Activated T-cell treated with anti-CD3 and anti-CD28 coated beads, Interleukin-2, amount 50 U/mL, for 4 hours (primary cell): ENCODE results near the gene HLA-E. TPM values are rescaled to one million over a fixed set of nuclear protein-coding genes. Genes with fewer than 3 reads are reported as not detected.
"Not testable (repeated sequence)": the region's sequence is repeated elsewhere in the genome, so short reads cannot be mapped to it uniquely, and the experiment has no call there.

Experiments
- ATAC-seq, 2 donors: fragments of 200-7000 bp; cut with Tn5 transposase; one replicate each; pipeline ENCODE4 v1.10.0; 2021
- DNase-seq: peaks from one replicate; pipeline ENCODE4 v3.0.0-alpha.2; 2020
- H3K27me3 Mint-ChIP-seq: one replicate; pipeline ENCODE4 v1.8.0; 2021; ENCODE audit warnings: low read depth, mixed read lengths
- H3K36me3 Mint-ChIP-seq: one replicate; pipeline ENCODE4 v1.8.0; 2022; ENCODE audit warnings: mixed read lengths; ENCODE audit not compliant: insufficient read depth
- H3K4me1 Mint-ChIP-seq: one replicate; pipeline ENCODE4 v1.8.0; 2021; ENCODE audit warnings: low read depth, mixed read lengths
- H3K4me3 Mint-ChIP-seq: one replicate; pipeline ENCODE4 v1.8.0; 2021; ENCODE audit warnings: mild to moderate bottlenecking, moderate library complexity, mixed read lengths
- H3K9me3 Mint-ChIP-seq: one replicate; pipeline ENCODE4 v1.8.0; 2021; ENCODE audit warnings: mixed read lengths
- total RNA-seq, 3 donors: library from RNA; stranded (reverse); gene quantifications; one replicate each; pipeline ENCODE4 v1.2.1, GENCODE V29; 2021

The HLA-E gene
- total RNA-seq, 3 donors from 2014 or later = 695 to 1,026 (median 934) TPM

- H3K27me3 Mint-ChIP-seq, H3K36me3 Mint-ChIP-seq, H3K9me3 Mint-ChIP-seq: not testable (repeated sequence)
- DNase-seq = peak; percentile 37
- peak; percentile 49 to 70 for ATAC-seq
- Mint-ChIP-seq H3K4me3 (peak overlapping the region; percentile 66), H3K4me1 (peaks cover 76% of the 10 kb centered on the region)
Observed at GRCh38 chr6:30529349-30529875, 40.1 kb downstream of the HLA-E start.

DNA sequence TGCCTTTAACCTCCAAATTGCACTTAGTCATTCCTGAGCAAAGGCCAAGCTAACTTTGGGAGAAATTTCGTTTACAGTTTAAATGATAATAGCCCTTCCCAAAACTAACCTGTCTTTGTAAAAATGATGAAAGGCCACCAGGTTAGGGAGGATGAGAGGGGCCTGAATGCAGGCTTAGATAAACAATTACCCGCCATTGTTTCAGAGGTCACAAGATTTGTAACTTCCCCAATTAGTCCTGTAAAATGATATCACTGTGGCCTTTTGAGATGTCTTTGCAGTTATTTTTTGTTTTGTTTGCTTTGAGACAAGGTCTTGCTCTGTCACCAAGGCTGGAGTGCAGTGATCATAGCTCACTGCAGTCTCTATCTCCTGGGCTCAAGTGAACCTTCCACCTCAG, 40.7 kb downstream of the HLA-E start:
- DNase-seq (no peak), ATAC-seq (no peak)
- peaks cover 70% of the 10 kb centered on the region for H3K4me1 Mint-ChIP-seq
- H3K27me3 Mint-ChIP-seq = no peaks in the 10 kb centered on the region
- H3K36me3 Mint-ChIP-seq = peaks cover under 1% of the 10 kb centered on the region
- H3K9me3 Mint-ChIP-seq = no peaks in the 10 kb centered on the region
- H3K4me3 Mint-ChIP-seq = peak overlapping the region; percentile 66

DNA sequence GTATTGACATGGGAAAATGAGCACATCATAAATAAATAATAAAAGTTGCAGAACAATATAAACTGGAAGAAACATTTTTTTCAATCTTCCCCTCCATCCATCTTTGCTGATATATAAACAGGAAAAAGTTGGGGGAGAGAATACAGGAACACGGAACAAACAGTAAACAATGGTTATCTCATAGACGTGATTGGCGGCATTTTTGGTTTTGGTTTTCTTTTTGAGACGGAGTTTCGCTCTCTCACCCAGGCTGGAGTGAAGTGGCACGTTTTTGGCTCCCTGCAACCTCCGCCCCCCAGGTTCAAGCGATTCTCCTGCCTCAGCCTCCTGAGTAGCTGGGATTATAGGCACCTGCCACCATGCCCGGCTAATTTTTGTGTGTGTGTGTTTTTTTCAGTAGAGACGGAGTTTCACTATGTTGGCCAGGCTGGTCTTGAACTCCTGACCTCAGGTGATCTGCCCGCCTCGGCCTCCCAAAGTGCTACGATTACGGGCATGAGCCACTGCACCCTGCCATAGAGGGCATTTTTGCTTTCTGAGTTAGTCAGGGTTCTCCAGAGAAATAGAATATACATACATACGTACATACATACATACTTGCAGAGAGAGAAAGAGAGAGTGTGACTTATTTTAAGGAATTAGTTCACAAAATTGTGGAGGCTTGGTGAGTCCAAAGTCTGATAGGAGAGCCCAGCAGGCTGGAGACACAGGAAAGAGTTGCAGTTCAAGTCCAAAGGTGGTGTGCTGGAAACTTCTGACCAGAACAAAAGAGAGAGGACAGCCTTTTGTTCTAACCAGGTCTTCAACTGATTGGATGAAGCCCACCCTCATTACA, 44.4 kb downstream of the HLA-E start:
- no peaks in the 10 kb centered on the region for H3K36me3 Mint-ChIP-seq

GRCh38 chr6:30537931-30538330, 48.6 kb downstream of the HLA-E start:
- H3K36me3 Mint-ChIP-seq = no peaks in the 10 kb centered on the region
- H3K4me3 Mint-ChIP-seq = no peak overlapping the region
- H3K4me1 Mint-ChIP-seq = peaks cover 26% of the 10 kb centered on the region
- no peak for ATAC-seq
- DNase-seq = no peak
- no peaks in the 10 kb centered on the region for H3K9me3 Mint-ChIP-seq
- H3K27me3 Mint-ChIP-seq = no peaks in the 10 kb centered on the region

More for the DNA sequence above, 44.4 kb downstream of the HLA-E start:
- H3K27me3 Mint-ChIP-seq = no peaks in the 10 kb centered on the region
- no peaks in the 10 kb centered on the region for H3K9me3 Mint-ChIP-seq
- H3K4me3 Mint-ChIP-seq = peak overlapping the region; percentile 63
- H3K4me1 Mint-ChIP-seq = peaks cover 46% of the 10 kb centered on the region
- no peak for DNase-seq
- ATAC-seq = no peak

DNA sequence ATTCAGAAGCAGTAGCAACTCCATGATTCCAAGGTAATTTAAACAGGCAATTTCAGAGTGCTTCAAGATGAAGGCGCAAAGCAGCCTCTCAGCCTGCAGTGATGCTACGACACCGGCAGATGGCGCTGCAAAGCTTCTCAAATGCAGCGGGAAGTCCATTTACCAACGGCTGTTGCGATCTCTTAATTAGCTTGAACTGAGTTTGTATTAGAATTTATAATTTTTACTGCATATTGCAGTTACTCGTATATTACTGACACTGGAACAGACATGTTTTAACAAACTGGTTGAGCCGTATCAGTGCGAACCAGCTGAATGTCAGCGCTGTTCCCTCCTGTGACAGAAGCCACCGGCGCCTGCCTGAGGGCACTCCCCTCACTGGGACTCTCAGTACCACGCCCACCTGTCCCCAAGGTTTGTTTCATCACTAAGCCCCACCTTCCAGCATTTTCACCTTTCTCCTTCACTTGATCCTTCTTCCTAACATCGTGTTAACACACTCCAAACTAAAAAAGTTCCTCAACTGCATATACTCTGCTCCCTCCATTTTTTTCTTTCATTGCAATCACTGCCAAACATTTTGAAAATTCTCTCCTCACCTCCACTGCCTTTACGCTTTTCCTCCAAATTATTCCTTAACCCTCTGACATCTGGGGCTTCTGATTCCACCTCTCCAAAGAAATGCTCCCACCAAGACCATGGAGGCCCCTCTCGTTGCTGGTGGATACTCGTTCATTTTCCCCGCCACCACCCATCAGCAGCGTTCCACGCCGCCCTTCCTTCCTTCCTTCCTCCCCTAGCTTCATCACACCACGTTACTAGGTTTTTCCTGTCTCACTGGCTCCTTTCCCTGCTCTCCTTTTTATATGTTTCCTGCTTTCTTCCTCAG, 52.5 kb downstream of the HLA-E start:
- peak; percentile 83 to 85 for ATAC-seq
- Mint-ChIP-seq H3K4me3 (peak overlapping the region; percentile 79), H3K9me3 (no peaks in the 10 kb centered on the region), H3K4me1 (peaks cover 36% of the 10 kb centered on the region), H3K27me3 (no peaks in the 10 kb centered on the region), H3K36me3 (peaks cover 13% of the 10 kb centered on the region)
- DNase-seq = peak; percentile 76

GRCh38 chr6:30542404-30542725, 53.1 kb downstream of the HLA-E start:
- H3K9me3 Mint-ChIP-seq = no peaks in the 10 kb centered on the region
- H3K36me3 Mint-ChIP-seq = peaks cover 14% of the 10 kb centered on the region
- peak overlapping the region; percentile 79 for H3K4me3 Mint-ChIP-seq
- peaks cover 36% of the 10 kb centered on the region for H3K4me1 Mint-ChIP-seq
- peak; percentile 26 to 41 for ATAC-seq
- DNase-seq = no peak
- no peaks in the 10 kb centered on the region for H3K27me3 Mint-ChIP-seq

GRCh38 chr6:30542915-30543314, 53.6 kb downstream of the HLA-E start:
- DNase-seq (no peak), ATAC-seq (no peak)
- Mint-ChIP-seq H3K27me3 (no peaks in the 10 kb centered on the region), H3K36me3 (peaks cover 14% of the 10 kb centered on the region), H3K4me3 (peak overlapping the region; percentile 79), H3K9me3 (no peaks in the 10 kb centered on the region), H3K4me1 (peaks cover 34% of the 10 kb centered on the region)

Other genes starting within 250 kb of the HLA-E start
- 10 to 100 TPM; 25.5 to 33.0 (median 28.0) TPM for gene TRIM39, start 162.6 kb upstream of the HLA-E start, total RNA-seq
- gene RPP21, start 144.4 kb upstream of the HLA-E start, total RNA-seq = 10 to 100 TPM; 67.3 to 74.8 (median 72.9) TPM
- gene GNL1, start 67.0 kb downstream of the HLA-E start, total RNA-seq = 100 to 1,000 TPM; 134 to 142 (median 138) TPM
- 10 to 100 TPM; 41.3 to 49.3 (median 43.8) TPM for gene PRR3, start 67.8 kb downstream of the HLA-E start, total RNA-seq
- 100 to 1,000 TPM; 167 to 181 (median 181) TPM for gene ABCF1, start 81.9 kb downstream of the HLA-E start, total RNA-seq
- gene PPP1R10, start 127.7 kb downstream of the HLA-E start, total RNA-seq = 100 to 1,000 TPM; 102 to 106 (median 106) TPM
- 100 to 1,000 TPM in 2 of 3 donors, 10 to 100 TPM in 1; 98.6 to 108 (median 103) TPM for gene MRPS18B, start 128.3 kb downstream of the HLA-E start, total RNA-seq
- 10 to 100 TPM in 1 of 3 donors, 1 to 10 TPM in 2; 5.9 to 10.3 (median 9.5) TPM for gene ATAT1, start 137.4 kb downstream of the HLA-E start, total RNA-seq
- 10 to 100 TPM; 34.7 to 36.7 (median 36.6) TPM for gene C6orf136, start 157.6 kb downstream of the HLA-E start, total RNA-seq
- 10 to 100 TPM; 54.2 to 57.2 (median 54.8) TPM for gene DHX16, start 183.5 kb downstream of the HLA-E start, total RNA-seq
- 100 to 1,000 TPM; 148 to 176 (median 148) TPM for gene PPP1R18, start 197.1 kb downstream of the HLA-E start, total RNA-seq
- 10 to 100 TPM in 2 of 3 donors, 1 to 10 TPM in 1; 9.7 to 10.5 (median 10.2) TPM for gene NRM, start 201.5 kb downstream of the HLA-E start, total RNA-seq
- gene MDC1, start 227.8 kb downstream of the HLA-E start, total RNA-seq = 10 to 100 TPM; 65.4 to 69.5 (median 65.8) TPM
- gene TUBB, start 230.8 kb downstream of the HLA-E start, total RNA-seq = 1,000 to 10,000 TPM; 1,153 to 1,485 (median 1,301) TPM